ENCODE results near the gene EIF4G3. TPM values are rescaled to one million over a fixed set of nuclear protein-coding genes. Genes with fewer than 3 reads are reported as not detected.

The EIF4G3 gene
- total and polyA plus RNA-seq, 9 of the 15 experiments (the other 6 are each of a cell fraction or from before 2014, with no cell fraction given) = 6.7 to 40.5 (median 32.1) TPM

DNA sequence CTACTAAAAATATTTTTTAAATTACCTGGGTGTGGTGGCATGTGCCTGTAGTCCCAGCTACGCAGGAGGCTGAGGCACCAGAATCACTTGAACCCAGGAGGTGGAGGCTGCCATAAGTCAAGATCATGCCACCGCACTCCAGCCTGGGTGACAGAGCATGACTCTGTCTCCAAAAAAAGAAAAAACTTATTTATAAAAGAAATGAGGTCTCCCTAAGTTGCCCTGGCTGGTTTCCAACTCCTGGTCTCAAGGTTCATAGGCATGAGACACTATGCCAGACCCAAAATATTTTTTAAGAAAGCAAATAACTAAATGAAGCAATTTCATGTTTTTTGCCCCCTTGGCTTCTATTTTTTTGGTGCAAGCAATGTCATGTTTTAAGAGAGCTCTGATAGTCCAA, 32.9 kb downstream of the EIF4G3 start:
- Histone ChIP-seq H4K20me1 (replicated peaks; ENCODE audit: control insufficient read depth, insufficient read depth, low read length) (no peaks in the 10 kb centered on the region), H3K79me2 (ENCODE audit: control insufficient read depth, insufficient read depth, low read length) (no peaks in the 10 kb centered on the region), H2AFZ (ENCODE audit: low read depth, low read length) (no peak overlapping the region), H3K4me3 (no peak overlapping the region), H3K9ac (ENCODE audit: insufficient read depth in 1 of 2, low read depth in 2 of 2, low read length in 2 of 2) (no peak overlapping the region), H3K9me3 (replicated peaks; ENCODE audit: control insufficient read depth, insufficient read depth, low read depth, low read length) (no peaks in the 10 kb centered on the region), H3K36me3 (ENCODE audit: control insufficient read depth, insufficient read depth, low read length) (peaks cover 12% of the 10 kb centered on the region; the same call in 2 of the 3 replicates), H3K27ac (ENCODE audit: extremely low read depth, low read depth, low read length) (no peak overlapping the region), H3K9me1 (ENCODE audit: control insufficient read depth, insufficient read depth, low read length) (no peaks in the 10 kb centered on the region), H3K4me2 (ENCODE audit: insufficient read depth, low read length) (no peak overlapping the region), H3K4me1 (replicated peaks in 1 of 2; ENCODE audit: control insufficient read depth in 2 of 2, insufficient read depth in 2 of 2, low read length in 2 of 2) (no peaks in the 10 kb centered on the region), H3K27me3 (ENCODE audit: control insufficient read depth in 2 of 2, insufficient read depth in 2 of 2, low read length in 2 of 2) (no peaks in the 10 kb centered on the region)
- TF ChIP-seq ZNF830 (CRISPR knock-in tag; IDR thresholded peaks at IDR 0.05) (no peak), SIX5 (IDR thresholded peaks at IDR 0.05; ENCODE audit: borderline replicate concordance in 1 of 2, insufficient read depth in 1 of 2, low read depth in 1 of 2, low read length in 2 of 2) (no peak), ELF1 (tag; IDR thresholded peaks at IDR 0.05) (no peak), HIVEP1 (CRISPR knock-in tag; IDR thresholded peaks at IDR 0.05) (no peak), ZNF778 (CRISPR knock-in tag; IDR thresholded peaks at IDR 0.05) (no peak), PRMT5 (CRISPR knock-in tag; IDR thresholded peaks at IDR 0.05) (no peak), ZNF316 (IDR thresholded peaks at IDR 0.05) (no peak), FOXM1 (IDR thresholded peaks at IDR 0.05; ENCODE audit: low read depth) (no peak), FOXM1 (CRISPR knock-in tag; IDR thresholded peaks at IDR 0.05; ENCODE audit: low read depth) (no peak), JUND (IDR thresholded peaks at IDR 0.05; ENCODE audit: borderline replicate concordance, low read depth, low read length) (no peak), JUND (tag; IDR thresholded peaks at IDR 0.05; ENCODE audit: borderline replicate concordance, low read depth, low read length) (no peak), POLR2H (tag; IDR thresholded peaks at IDR 0.05; ENCODE audit: low read depth) (no peak), ZNF282 (CRISPR knock-in tag; IDR thresholded peaks at IDR 0.05) (no peak), MEF2A (IDR thresholded peaks at IDR 0.05; ENCODE audit: control insufficient read depth, low read depth, low read length) (no peak), CCAR2 (IDR thresholded peaks at IDR 0.05; ENCODE audit: low read depth, low read length) (no peak)
- TF ChIP-seq, protein P1, sequence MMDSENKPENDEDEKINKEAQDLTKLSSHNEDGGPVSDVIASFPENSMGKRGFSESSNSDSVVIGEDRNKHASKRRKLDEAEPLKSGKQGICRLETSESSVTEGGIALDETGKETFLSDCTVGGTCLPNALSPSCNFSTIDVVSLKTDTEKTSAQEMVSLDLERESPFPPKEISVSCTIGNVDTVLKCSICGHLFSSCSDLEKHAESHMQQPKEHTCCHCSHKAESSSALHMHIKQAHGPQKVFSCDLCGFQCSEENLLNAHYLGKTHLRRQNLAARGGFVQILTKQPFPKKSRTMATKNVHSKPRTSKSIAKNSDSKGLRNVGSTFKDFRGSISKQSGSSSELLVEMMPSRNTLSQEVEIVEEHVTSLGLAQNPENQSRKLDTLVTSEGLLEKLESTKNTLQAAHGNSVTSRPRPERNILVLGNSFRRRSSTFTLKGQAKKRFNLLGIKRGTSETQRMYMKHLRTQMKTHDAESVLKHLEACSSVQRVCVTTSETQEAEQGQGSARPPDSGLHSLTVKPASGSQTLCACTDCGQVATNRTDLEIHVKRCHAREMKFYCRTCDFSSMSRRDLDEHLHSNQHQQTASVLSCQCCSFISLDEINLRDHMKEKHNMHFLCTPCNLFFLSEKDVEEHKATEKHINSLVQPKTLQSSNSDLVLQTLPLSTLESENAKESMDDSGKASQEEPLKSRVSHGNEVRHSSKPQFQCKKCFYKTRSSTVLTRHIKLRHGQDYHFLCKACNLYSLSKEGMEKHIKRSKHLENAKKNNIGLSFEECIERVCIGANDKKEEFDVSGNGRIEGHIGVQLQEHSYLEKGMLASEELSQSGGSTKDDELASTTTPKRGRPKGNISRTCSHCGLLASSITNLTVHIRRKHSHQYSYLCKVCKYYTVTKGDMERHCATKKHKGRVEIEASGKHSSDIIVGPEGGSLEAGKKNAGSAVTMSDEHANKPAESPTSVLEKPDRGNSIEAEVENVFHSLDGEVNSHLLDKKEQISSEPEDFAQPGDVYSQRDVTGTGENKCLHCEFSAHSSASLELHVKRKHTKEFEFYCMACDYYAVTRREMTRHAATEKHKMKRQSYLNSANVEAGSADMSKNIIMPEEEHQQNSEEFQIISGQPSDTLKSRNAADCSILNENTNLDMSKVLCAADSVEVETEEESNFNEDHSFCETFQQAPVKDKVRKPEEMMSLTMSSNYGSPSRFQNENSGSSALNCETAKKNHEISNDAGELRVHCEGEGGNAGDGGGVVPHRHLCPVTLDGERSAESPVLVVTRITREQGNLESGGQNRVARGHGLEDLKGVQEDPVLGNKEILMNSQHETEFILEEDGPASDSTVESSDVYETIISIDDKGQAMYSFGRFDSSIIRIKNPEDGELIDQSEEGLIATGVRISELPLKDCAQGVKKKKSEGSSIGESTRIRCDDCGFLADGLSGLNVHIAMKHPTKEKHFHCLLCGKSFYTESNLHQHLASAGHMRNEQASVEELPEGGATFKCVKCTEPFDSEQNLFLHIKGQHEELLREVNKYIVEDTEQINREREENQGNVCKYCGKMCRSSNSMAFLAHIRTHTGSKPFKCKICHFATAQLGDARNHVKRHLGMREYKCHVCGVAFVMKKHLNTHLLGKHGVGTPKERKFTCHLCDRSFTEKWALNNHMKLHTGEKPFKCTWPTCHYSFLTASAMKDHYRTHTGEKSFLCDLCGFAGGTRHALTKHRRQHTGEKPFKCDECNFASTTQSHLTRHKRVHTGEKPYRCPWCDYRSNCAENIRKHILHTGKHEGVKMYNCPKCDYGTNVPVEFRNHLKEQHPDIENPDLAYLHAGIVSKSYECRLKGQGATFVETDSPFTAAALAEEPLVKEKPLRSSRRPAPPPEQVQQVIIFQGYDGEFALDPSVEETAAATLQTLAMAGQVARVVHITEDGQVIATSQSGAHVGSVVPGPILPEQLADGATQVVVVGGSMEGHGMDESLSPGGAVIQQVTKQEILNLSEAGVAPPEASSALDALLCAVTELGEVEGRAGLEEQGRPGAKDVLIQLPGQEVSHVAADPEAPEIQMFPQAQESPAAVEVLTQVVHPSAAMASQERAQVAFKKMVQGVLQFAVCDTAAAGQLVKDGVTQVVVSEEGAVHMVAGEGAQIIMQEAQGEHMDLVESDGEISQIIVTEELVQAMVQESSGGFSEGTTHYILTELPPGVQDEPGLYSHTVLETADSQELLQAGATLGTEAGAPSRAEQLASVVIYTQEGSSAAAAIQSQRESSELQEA (IDR thresholded peaks at IDR 0.05; ENCODE audit: low read depth) = no peak
- DNase-seq (ENCODE audit: extremely low read depth in 1 of 4, low spot score in 3 of 4) (no peak), ATAC-seq (no peak), FAIRE-seq (no peak)
- ChIA-PET CTCF (ENCODE audit: low intra/inter-chr PET ratio) (no interaction called here), POLR2A (interaction anchor here (0.6 to 1.3 kb wide), 3 partner anchors 32 to 529 kb away, joined by 3 read pairs; no protein-coding TSS in a partner anchor)
- intact Hi-C loops (cut with micrococcal nuclease) = no loop called here
- 94% methylated on average over 2 of the region's 2 CpGs for WGBS (ENCODE audit: insufficient coverage, low coverage, missing lambda C conversion rate)
- in situ Hi-C loops (cut with MboI) = no loop called here
- BruUV-seq (replicated peaks) = no TSS peak

Measured in K562 (cell line).